ENCODE data around the gene DAZAP2. TPM values are rescaled to one million over a fixed set of nuclear protein-coding genes. Genes with fewer than 3 reads are reported as not detected.

DAZAP2 gene
- total and polyA plus RNA-seq, 2 of the 4 experiments (the other 2 are of a cell fraction), result 62.2 to 202 TPM

- no peak overlapping the region for H4K5ac ChIP-seq (ENCODE audit: low read depth, low read length)
- H3K23ac ChIP-seq (ENCODE audit: low read depth, low read length), result no peak overlapping the region
- no peak overlapping the region for H3K4me2 ChIP-seq (ENCODE audit: low read depth, low read length)
- H3K36me3 ChIP-seq (ENCODE audit: control insufficient read depth, insufficient read depth, low read length), result peaks cover 6% of the 10 kb centered on the region; the same call in 1 of the 2 replicates
- ChIA-PET POLR2A (ENCODE audit: unreplicated experiment) (no interaction called here), CTCF (no interaction called here)
- no peak overlapping the region for H2BK20ac ChIP-seq (ENCODE audit: low read depth, low read length)
- H3K9me1 ChIP-seq (ENCODE audit: insufficient read depth, low read length), result 0 out of 2 replicates have a peak, but pooled peaks cover 2% of the 10 kb centered on the region
- H3K4me1 ChIP-seq (ENCODE audit: control insufficient read depth, insufficient read depth, low read length), result no peaks in the 10 kb centered on the region
- dilution Hi-C loops (cut with HindIII; ENCODE audit: low sequenced_read_pairs, unreplicated experiment), result no loop called here
- BruUV-seq (replicated peaks), result no TSS peak
- no peaks in the 10 kb centered on the region for H3K9me3 ChIP-seq (ENCODE audit: control insufficient read depth, insufficient read depth, low read length)
- no peak overlapping the region for H2BK15ac ChIP-seq (ENCODE audit: low read depth, low read length)
- no peak overlapping the region for H2AK9ac ChIP-seq (replicated peaks; ENCODE audit: low read depth, low read length, poor library complexity)
- H2BK5ac ChIP-seq (ENCODE audit: low read depth, low read length, poor library complexity, severe bottlenecking), result no peak overlapping the region
- H4K20me1 ChIP-seq (ENCODE audit: insufficient read depth, low read length), result no peaks in the 10 kb centered on the region
- H3K27ac ChIP-seq (ENCODE audit: insufficient read depth, low read length), result no peak overlapping the region
- ATAC-seq (ENCODE audit: low read depth) (no peak), DNase-seq (no peak)
- no peak overlapping the region for H3K4me3 ChIP-seq (ENCODE audit: insufficient read depth, low read depth, low read length)
- H3K14ac ChIP-seq (replicated peaks; ENCODE audit: low read depth, low read length), result no peak overlapping the region
- intact Hi-C loops (cut with micrococcal nuclease), result no loop called here
- no peak overlapping the region for H4K8ac ChIP-seq (ENCODE audit: low read depth in 2 of 2, low read length in 2 of 2)
- no peak overlapping the region for H4K91ac ChIP-seq (ENCODE audit: insufficient read depth, low read depth, low read length)
- no peak overlapping the region for H3K4ac ChIP-seq (ENCODE audit: low read depth, low read length)
- no peak overlapping the region for H3K18ac ChIP-seq (ENCODE audit: low read depth, low read length)
- H2AFZ ChIP-seq (replicated peaks; ENCODE audit: low read length, poor library complexity), result no peak overlapping the region
- 75% methylated on average over 1 of the region's 9 CpGs; no CpG with 5 or more reads in 1 of the 2 experiments for WGBS, 2 experiments (ENCODE audit: extremely low coverage in 2 of 2, insufficient read length in 1 of 2)
- no peaks in the 10 kb centered on the region for H3K79me1 ChIP-seq (ENCODE audit: low read depth in 1 of 2, low read length in 2 of 2)
- no peak for TF ChIP-seq FOS (IDR thresholded peaks at IDR 0.05; ENCODE audit: low read depth, low read length)
- no peak for TF ChIP-seq NFE2L2 (IDR thresholded peaks at IDR 0.05; ENCODE audit: low read depth, low read length)
- no peak for TF ChIP-seq MAZ (IDR thresholded peaks at IDR 0.05; ENCODE audit: borderline replicate concordance, low read depth, low read length)
- no peak for TF ChIP-seq BHLHE40 (IDR thresholded peaks at IDR 0.05; ENCODE audit: low read depth, low read length)
- TF ChIP-seq POLR2A (IDR thresholded peaks at IDR 0.05; ENCODE audit: low read depth, low read length), result no peak
- no peak for TF ChIP-seq MXI1 (IDR thresholded peaks at IDR 0.05; ENCODE audit: borderline replicate concordance, low read depth, low read length)
- no peak for TF ChIP-seq CEBPB (IDR thresholded peaks at IDR 0.05; ENCODE audit: low read depth, low read length)
- no peak for TF ChIP-seq CHD1 (IDR thresholded peaks at IDR 0.05; ENCODE audit: low read depth, low read length)
- TF ChIP-seq RCOR1 (IDR thresholded peaks at IDR 0.05; ENCODE audit: insufficient replicate concordance, low read length), result no peak
- TF ChIP-seq, protein P1, sequence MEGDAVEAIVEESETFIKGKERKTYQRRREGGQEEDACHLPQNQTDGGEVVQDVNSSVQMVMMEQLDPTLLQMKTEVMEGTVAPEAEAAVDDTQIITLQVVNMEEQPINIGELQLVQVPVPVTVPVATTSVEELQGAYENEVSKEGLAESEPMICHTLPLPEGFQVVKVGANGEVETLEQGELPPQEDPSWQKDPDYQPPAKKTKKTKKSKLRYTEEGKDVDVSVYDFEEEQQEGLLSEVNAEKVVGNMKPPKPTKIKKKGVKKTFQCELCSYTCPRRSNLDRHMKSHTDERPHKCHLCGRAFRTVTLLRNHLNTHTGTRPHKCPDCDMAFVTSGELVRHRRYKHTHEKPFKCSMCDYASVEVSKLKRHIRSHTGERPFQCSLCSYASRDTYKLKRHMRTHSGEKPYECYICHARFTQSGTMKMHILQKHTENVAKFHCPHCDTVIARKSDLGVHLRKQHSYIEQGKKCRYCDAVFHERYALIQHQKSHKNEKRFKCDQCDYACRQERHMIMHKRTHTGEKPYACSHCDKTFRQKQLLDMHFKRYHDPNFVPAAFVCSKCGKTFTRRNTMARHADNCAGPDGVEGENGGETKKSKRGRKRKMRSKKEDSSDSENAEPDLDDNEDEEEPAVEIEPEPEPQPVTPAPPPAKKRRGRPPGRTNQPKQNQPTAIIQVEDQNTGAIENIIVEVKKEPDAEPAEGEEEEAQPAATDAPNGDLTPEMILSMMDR (conservative IDR thresholded peaks at IDR 0.05; ENCODE audit: low read depth, low read length), result no peak
- no peak for TF ChIP-seq SMC3 (IDR thresholded peaks at IDR 0.05; ENCODE audit: low read depth, low read length)
- TF ChIP-seq USF2 (IDR thresholded peaks at IDR 0.05; ENCODE audit: low read depth, low read length), result no peak
- no peak for TF ChIP-seq RFX5 (IDR thresholded peaks at IDR 0.05; ENCODE audit: low read depth, low read length)
- no peak overlapping the region for H3K9ac ChIP-seq (ENCODE audit: low read depth, low read length)
- in situ Hi-C loops (cut with MboI; ENCODE audit: low sequenced_read_pairs), result no loop called here
- no peak overlapping the region for H2AK5ac ChIP-seq (ENCODE audit: low read depth, low read length)
- no peaks in the 10 kb centered on the region for H3K27me3 ChIP-seq (ENCODE audit: control insufficient read depth, insufficient read depth, low read length)
- no peak overlapping the region for H2BK120ac ChIP-seq (ENCODE audit: low read depth, low read length)
- H3K56ac ChIP-seq (ENCODE audit: extremely low read depth, insufficient read depth, low read length), result no peak overlapping the region
Measured at GRCh38 chr12:51196547-51196946, 42.1 kb upstream of the DAZAP2 start.
